NCI-H2107 (cell line): ENCODE results near the gene MTX1.
A peak's percentile ranks its signal among the peaks of the same experiment; 100 is the strongest.

ENCODE experiments used
- DNase-seq: peaks from one replicate; lab custom pipeline; 2025; lab: John Stamatoyannopoulos, UW

The MTX1 gene

DNA sequence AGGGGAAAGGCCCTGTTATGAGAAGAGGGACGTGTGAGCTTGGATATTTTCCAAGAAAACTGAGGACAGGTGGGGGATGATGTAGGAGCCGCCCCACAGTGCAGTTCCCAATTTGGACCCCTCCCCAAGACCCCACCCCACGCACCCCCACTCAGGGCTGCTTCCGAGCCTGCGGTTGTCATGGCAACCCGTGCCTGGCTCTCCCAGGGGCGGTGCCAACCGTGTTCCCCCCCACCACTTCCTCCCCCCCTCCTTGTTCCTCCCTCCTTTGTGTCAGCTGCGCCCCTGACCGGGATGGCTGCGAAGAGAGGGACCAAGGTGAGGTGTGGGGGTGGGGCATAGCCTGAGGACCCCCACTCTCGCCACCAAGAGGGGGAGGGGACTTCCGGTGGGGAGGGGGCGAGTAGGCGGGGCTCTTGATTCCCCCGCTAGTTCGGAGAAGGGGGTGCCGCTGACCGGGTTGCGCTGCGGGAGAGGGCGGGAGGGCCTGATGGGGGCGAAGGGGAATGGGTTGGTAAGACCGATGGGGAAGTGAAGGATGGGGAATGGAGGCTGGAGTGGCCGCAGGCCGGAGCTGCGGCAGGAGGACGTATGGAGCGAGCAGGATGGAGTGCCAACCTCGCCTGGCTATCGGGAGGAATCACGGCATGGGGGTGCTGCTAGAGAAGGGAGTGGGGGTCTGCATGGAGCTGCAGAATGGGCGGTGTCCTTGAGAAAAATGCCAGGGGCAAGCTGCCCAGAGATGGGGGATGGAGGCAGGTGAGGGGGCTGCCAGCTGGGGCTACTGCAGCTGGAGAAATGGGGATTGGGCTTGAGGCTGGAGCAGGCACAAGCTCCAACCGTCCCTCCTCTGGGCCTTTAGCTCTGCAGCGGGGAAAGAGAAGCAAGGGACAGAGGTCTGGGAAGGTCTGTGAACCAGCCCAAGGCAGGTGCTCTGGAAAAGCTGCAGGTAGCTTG is 33.9 kb upstream of the MTX1 start:
- DNase-seq, result peak; percentile 67

DNA sequence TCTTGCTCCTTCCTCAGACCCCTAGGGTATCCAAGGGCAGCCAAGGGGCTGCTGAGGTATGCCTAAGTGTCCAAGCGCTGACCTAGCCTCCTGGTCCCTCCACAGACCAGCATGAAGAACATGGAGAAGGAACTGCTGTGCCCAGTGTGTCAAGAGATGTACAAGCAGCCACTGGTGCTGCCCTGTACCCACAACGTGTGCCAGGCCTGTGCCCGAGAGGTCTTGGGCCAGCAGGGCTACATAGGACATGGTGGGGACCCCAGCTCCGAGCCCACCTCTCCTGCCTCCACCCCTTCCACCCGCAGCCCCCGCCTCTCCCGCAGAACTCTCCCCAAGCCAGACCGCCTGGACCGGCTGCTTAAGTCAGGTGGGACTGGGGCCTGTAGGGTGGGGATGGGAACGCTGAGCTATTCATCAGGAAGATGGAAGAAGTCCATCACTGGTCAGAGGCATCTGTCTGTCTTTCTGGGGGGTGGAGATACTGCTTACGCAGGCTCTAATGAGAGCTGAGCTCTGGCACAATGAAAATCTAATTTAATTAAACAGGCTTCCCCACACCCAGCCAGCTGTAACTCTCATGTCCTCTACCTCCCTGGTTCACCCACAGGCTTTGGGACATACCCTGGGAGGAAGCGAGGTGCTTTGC is 33.1 kb upstream of the MTX1 start:
- no peak for DNase-seq

DNA sequence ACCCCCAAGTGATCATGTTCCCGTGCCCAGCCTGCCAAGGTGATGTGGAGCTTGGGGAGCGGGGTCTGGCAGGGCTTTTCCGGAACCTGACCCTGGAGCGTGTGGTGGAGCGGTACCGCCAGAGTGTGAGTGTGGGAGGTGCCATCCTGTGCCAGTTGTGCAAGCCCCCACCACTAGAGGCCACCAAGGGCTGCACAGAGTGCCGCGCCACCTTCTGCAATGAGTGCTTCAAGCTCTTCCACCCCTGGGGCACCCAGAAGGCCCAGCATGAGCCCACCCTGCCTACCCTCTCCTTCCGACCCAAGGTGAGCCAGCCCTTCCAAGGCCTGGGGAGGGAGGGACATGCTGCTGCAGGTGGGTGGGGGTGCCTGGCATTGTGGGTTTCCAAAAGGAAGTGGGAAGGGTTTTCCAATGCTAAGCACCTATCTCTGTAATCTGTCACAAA is 32.5 kb upstream of the MTX1 start:
- peak; percentile 25 for DNase-seq

DNA sequence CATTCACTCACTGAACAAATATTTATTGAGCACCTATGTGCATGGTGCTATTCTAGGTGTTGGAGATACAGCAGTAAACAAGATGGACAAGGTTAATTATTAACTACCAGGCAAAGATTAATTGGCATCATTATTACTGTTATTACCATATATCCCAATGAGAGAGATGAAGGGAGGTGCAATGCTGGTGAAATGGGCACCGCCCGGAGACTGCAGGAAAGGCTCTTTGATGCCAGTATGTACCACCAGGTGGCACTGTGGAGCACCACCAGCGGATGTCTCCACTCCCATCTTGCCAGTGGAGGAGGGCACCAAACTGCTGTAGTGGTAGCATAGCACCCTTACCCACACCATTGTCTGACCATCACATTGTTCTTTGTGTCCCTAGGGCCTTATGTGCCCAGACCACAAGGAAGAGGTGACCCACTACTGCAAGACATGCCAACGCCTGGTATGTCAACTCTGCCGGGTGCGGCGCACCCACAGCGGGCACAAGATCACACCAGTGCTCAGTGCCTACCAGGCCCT is 31.9 kb upstream of the MTX1 start:
- peak; percentile 59 for DNase-seq

DNA sequence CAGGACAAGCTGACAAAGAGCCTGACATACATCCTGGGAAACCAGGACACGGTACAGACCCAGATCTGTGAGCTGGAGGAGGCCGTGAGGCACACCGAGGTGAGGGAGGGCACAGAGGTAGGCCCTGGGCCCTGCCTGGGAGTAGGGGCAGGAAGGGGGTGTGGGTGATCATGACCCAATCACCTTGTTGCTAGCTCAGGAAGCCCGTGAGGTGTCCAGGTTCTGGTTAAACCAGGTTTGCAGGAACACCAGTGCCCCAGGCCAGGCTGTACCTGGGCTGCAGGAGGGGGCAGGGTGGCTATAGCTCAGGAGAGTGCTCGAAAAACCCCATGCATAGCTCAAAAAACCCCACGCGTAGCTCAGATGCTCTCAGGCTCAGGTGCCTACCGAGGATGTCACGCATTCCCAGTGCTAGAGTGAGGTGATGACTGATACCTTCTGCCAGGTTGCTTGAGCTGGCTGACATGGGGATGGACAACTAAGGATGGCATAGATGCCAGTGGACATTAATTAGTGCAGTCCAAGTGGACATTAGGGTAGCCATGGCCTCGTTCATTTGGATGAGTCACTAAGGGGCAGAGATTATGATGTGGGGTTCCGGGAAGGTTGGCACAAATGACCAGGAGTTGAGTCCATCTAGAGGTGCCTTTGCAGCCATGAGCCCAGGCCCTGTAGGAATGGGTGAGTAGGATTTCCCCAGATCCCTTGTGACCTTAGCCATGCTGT is 31.1 kb upstream of the MTX1 start:
- DNase-seq, result no peak

DNA sequence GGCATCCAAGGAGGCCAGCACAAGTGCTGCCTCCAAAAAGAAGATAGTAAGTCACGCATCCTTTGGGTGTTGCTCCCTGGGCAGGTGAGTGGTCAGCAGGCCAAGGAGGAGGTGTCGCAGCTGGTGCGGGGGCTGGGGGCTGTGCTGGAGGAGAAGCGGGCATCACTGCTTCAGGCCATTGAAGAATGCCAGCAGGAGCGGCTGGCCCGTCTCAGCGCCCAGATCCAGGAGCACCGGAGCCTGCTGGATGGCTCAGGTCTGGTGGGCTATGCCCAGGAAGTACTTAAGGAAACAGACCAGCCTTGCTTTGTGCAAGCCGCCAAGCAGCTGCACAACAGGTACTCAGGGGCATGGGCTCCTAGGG is 30.6 kb upstream of the MTX1 start:
- no peak for DNase-seq

DNA sequence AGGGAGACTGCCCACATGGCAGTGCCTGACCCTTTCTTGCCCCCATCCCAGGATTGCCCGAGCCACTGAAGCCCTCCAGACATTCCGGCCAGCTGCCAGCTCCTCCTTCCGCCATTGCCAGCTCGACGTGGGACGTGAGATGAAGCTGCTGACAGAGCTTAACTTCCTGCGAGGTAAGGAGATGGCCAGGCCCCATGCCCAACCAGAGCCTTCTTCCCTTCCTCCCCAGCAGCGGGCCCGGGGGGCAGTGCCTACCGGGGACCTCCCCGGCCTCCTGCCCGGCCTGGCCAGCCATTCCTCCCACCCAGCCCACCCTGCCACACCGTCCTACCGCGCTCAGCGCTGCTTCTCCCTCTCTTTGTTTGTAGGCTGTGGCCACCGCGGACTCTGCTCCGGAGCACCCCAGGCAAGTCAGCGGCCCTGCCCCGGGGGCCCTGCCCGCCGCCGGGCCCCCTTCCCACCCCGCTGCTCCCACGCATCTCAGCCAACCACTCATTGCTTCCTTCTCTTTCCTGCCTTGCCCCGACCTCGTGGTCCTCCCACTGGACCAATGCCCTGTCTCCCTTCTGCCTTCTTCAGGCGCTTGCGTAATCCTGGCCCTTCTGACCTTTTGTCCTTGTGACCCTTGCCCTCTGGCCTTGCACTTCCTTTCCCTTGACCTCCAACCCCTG is 29.9 kb upstream of the MTX1 start:
- no peak for DNase-seq

DNA sequence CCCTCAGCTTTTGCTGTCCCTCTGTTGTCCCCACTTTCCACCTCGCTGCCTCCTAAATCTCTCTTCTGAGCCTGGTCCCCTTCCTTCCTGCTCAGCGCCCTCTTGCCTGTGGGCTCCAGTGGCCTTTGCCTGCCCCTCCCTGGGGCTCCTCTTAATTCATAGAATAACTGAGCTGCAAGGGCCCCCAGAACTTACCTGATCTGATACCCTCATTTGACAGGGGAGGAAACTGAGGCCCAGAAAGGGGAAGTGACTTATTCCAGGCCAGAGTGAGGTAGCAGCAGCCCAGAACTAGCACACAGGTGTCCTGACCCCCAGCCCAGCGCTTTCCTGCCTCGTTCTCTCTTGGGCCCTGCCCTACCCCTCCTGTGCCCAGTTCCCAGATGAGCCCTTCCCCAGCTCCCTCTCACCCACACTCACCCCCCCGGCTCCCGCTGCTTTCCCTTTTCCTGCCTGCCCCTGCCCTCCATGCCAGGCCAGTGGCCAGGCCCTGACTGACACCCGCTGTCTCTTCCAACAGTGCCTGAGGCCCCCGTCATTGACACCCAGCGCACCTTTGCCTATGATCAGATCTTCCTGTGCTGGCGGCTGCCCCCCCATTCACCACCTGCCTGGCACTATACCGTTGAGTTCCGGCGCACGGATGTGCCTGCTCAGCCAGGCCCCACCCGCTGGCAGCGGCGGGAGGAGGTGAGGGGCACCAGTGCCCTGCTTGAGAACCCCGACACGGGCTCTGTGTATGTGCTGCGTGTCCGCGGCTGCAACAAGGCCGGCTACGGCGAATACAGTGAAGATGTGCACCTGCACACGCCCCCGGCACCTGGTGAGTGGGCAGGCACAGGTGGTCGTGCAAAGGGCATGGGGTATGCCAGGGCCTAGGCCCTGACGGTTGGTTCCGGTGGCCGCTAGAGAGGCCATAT is 29.1 kb upstream of the MTX1 start:
- DNase-seq, result no peak

DNA sequence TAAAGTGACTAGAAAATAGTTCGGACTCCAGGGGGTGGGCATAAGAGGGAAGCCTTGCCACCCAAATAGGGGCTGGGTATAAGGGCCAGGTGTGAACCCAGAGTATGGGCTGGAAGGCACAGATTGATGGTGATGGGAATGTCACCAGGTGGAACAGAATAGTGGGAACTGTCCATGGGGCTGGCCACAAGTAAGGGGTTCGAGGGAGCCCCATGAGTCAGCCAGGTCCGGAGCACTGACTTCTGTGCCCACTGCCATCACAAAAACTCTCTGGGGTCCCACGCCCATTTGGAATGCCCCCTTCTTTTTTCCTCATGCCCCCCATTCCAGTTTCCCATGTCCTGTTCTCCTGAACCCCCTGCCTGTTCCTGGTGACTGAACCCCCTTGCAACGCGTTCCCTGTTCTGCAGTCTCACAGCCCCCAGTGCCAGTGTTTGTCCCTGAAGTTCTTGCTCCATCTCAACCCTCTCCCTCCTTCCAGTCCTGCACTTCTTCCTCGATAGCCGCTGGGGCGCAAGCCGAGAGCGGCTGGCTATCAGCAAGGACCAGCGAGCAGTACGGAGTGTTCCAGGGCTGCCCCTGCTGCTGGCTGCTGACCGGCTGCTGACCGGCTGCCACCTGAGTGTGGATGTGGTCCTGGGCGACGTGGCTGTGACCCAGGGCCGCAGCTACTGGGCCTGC is 27.0 kb upstream of the MTX1 start:
- DNase-seq, result no peak

DNA sequence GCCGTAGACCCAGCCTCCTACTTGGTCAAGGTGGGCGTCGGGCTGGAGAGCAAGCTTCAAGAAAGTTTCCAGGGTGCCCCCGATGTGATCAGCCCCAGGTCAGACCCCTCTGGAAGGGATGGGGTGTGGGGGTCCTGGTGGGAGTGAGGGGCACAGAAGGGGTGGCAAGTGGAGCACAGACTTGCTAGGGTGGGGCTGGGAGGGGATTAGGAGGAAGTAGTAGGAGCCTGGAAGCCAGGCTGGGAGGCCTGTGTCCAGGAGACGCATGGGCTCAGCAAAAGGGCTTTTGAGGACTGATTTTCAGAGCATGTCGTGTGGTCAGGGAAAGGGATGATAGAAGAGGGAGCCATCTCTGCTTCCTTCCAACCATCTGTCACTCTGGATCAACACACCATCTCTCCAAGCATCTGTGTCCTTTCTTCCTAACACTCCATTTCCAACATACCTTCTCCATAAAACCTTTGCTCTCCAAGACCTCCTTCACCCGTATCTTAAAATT is 26.4 kb upstream of the MTX1 start:
- DNase-seq, result no peak

DNA sequence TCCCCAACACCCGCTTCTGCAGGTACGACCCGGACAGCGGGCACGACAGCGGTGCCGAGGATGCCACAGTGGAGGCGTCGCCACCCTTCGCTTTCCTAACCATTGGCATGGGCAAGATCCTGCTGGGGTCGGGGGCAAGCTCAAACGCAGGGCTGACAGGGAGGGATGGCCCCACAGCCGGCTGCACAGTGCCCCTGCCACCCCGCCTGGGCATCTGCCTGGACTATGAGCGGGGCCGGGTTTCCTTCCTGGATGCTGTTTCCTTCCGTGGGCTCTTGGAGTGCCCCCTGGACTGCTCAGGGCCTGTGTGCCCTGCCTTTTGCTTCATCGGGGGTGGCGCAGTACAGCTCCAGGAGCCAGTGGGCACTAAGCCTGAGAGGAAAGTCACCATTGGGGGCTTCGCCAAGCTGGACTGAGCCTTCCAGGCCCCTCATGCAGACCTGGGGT is 24.7 kb upstream of the MTX1 start:
- no peak for DNase-seq

DNA sequence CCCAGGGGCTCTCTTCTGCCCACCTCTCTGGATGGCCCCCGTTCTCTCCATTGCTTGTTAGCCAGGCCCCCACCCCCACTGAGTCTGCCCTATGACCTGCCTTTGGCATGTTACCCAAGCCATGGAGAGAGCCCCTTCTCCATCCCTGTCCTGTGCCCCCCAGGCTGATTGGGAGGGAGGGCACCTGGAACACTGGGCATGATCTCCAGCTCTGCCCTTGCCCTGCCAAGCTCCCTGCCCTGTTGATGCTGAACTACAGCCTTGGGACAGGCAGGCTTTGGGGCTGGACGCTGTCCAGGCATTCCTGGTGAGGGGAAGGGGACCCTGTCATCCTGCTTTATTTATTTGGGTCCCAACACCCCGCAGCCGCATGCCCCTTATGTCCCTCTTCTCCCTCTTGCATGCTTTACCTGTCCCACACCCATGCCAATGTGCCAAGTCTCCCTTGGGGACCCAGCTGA is 24.1 kb upstream of the MTX1 start:
- no peak for DNase-seq

DNA sequence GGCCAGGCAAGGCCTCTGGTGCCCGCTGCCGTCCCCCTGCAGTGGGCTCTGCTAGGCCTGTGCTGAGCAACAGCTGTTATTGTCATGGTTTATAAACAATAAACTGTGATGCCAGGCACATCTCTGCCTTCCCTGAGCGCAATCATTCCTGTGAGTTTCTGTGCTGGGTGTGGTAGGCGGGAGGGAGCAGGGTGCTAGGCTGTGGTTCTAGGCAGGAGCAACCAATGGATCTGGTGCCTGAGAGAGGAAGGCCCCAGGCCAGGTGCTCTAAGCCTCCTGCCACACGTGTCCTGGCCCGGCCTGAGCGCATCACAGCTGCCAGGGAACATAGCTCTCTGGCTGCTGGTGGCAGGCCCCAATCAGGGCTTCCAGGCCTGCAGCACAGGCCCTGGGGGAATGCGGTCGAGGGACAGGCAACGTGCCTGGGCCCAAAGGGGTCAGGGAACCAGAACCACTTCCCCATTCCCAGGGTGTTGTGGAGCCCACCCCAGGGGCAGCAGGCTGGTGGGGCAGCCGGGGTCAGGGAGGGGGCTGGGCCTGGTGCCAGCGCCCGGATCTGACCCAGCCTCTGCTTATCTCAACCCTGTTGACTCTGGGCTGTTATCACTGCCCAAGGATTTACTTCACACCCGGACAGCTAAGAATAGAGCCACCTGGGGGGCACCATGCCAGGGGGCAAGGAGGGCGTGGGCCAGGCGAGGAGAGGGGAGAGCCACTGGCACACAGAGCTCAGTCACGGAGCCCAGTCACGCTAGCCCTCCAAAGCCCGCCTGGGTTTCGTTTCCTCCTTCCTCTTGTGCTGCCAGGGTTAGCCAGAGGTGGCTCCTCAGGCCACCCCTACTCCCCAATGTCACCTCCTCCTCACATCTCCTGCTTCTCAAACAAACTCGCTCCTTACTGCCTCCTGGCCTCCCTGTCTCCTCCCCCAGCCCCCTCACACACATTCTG is 23.4 kb upstream of the MTX1 start:
- DNase-seq, result no peak

DNA sequence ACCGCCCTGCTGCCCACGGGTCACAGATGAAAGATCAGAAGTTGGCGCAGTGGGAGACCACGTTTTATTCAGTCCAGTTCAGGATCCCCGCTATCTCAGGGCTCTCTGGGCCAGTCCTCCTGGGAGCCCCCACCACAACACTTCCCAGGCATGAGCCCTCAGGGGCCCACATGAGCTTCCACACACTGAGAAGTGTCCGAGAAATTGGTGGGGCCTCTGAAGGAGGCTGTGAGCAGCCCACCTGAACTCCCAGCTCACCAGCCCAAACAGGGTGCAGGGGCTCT is 22.8 kb upstream of the MTX1 start:
- no peak for DNase-seq

DNA sequence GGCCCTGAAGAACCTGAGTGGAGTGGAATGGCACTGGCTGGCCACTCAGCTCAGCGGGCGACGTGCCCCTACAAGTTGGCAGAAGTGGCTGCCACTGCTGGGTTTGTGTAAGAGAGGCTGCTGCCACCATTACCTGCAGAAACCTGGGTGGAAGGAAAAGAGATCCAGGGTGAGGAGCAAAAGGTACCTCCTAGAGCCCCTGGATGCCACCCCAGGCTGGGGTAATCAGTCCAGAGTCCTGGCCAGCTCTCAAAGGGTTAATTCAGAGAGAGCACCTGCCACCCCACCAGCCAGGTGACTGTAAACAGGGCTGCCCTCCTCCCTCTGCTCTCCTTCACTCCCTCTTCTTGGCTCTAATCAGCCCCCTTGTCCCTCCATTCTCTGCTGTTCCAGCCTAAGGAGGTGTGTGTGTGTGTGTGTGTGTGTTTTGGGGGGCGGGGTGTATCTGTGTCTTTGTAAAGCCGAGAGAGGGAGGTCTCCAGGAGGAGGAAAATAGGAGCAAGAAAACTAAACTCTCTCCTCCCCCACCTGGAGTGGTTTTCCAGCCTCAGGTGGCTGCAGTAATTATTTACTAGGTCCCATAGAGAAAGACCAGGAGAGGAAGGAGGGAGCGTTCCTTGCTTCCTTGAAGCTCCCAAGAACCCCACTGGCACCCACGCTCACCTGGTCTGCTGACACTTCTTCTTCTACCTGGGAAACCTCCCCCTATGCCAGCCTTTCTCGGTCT is 22.3 kb upstream of the MTX1 start:
- no peak for DNase-seq

DNA sequence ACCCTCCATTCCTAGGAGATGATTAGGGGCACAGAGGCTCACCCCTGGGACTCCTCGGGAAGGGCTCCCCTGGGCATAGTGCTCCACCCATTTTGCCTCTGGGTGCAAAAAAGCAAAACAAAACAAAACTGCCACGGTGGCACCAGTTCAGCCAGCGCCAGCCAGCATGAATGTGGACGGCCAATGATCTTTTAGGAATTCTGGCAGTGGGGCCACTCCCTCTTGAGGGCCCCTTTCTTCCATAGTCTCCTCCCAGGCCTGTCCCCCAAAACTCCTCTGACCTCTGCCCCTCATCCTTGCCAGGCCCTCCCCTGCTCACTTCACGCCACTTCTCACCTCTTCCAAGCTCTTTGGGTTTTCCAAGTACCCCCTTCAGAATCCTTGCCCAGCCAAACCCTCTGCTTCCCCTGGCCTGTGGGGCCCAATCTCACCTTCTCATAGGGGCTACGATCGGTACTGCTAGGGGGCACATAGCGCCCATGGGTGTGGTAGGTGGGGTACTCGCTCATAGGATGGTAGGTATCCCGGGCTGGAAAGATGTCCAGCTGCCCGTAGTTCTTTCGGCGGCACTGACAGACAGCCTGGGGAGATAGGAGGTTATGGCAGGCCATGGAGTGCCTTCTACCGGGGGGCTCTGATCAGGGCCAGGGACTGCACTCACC is 21.6 kb upstream of the MTX1 start:
- DNase-seq, result no peak

DNA sequence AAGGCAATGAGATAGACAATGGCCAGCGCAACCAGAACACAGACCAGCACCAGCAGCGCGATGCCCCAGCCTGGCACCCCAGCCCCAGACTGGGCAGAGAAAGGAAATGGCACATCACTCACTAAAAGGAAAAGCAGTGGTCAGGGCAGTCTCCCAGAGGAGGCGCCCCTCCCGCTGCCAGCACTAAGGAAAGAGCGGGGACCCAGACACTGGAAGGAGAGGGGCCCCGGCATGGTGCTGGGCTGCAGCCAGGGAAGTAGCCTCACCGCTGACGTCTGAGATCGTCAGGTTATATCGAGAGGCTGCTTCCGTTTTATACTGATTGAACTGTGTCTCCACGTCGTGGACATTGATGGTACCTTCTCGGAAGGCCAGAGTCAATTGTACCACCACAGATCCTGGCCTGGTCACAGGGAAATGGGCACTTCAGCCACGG is 21.0 kb upstream of the MTX1 start:
- no peak for DNase-seq

DNA sequence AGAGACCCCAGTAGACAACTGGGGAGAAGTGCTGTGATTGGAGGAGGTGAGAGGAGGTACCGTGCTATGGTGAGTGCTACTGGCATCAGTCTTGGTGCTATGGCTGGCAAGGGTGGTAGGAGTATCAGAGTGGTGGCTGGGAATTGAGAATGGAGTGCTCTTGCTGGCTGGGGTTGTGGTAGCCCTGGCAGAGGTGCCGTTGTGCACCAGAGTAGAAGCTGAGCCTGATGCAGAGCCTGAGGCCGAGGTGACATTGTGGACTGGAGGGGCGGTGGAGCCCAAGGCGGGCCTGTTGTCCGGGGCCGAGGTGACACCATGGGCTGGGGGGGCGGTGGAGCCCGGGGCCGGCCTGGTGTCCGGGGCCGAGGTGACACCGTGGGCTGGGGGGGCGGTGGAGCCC is 20.2 kb upstream of the MTX1 start:
- DNase-seq, result no peak
